Uterus (tissue), 2 donors: ENCODE results near the gene SRSF4.

ENCODE experiments used
- CTCF ChIP-seq, 4 experiments: fragments of 200-600 bp in 2 of 4; fragments of 450-650 bp in 2 of 4; sonication (generic) in 2 of 4; IDR thresholded peaks; one replicate each; pipeline ENCODE4 v1.5.1; 2016 to 2019; ENCODE audit warnings: antibody characterized with exemption in 4 of 4, mild to moderate bottlenecking in 2 of 4, moderate library complexity in 1 of 4
- POLR2A ChIP-seq, 2 donors: fragments of 450-650 bp; IDR thresholded peaks; one replicate each; pipeline ENCODE4 v1.6.1; 2016; ENCODE audit warnings: antibody characterized with exemption in 2 of 2, mild to moderate bottlenecking in 1 of 2, moderate library complexity in 1 of 2

GRCh38 chr1:29218223-29218622 is 36.5 kb upstream of the SRSF4 start:
- no peak for TF ChIP-seq POLR2A (IDR thresholded peaks at IDR 0.05)
- no peak for TF ChIP-seq CTCF (IDR thresholded peaks at IDR 0.05)
